Measurements from ENCODE around the gene AFAP1L1.

The AFAP1L1 gene

DNA sequence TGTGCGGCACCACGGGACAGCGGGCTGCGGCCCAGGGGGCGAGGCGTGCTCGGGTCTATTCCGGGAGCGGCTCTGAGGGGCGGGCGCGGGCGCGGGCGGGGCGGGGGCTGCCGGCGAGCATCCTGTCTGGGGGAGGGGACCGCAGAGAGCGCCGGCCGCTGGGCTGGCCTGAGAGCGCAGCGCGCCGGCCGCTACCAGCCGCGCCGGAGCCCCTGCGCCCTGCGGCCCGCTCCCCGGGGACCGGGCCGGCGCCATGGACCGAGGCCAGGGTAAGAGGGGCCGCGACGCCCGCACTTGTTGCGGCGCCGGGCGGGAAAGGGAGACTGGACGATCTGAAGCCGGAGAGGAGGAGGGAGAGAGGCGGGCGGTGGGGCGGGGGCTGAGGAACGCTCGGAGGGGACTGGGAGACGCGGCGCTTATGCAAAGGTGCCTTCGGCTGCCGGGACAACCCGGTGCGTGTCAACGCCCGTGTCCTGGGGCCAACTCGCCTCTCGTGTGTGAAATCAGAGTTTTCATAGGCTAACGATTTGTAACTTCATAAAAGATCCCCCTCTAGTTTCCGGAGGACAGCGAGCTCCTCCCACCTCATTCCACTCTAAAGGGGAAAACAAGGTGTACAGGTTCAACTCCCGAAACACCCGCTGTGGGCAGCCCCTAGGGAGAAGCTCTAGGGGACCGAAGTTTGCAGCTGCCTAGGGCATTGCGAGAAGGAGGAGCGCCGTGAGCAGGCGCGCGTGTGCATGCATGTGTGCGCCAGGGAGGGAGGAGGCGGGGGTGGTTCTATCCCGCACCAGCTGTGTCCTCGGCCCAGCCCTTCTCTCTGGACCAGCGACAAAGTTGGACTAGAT lies at the start of gene AFAP1L1:
Gene AFAP1L1, plus strand, starts transcription at position 144 of the 848 bp plus-strand sequence. Its CDS starts 110 bp downstream, at position 254.
- no peak within 1 kb of the TSS for H3K27ac Mint-ChIP-seq
- DNase-seq (ENCODE audit: low spot score) = no peak
- peaks cover 6% of the 10 kb centered on the region for H3K4me1 Mint-ChIP-seq (ENCODE audit: low read depth)
- H3K4me3 Mint-ChIP-seq = peak within 1 kb of the TSS; percentile 71
- H3K36me3 Mint-ChIP-seq (ENCODE audit: low read depth) = no peaks in the 10 kb centered on the region
- peaks cover 10% of the 10 kb centered on the region for H3K9me3 Mint-ChIP-seq
- H3K27me3 Mint-ChIP-seq (ENCODE audit: low read depth) = peaks cover 52% of the 10 kb centered on the region

DNA sequence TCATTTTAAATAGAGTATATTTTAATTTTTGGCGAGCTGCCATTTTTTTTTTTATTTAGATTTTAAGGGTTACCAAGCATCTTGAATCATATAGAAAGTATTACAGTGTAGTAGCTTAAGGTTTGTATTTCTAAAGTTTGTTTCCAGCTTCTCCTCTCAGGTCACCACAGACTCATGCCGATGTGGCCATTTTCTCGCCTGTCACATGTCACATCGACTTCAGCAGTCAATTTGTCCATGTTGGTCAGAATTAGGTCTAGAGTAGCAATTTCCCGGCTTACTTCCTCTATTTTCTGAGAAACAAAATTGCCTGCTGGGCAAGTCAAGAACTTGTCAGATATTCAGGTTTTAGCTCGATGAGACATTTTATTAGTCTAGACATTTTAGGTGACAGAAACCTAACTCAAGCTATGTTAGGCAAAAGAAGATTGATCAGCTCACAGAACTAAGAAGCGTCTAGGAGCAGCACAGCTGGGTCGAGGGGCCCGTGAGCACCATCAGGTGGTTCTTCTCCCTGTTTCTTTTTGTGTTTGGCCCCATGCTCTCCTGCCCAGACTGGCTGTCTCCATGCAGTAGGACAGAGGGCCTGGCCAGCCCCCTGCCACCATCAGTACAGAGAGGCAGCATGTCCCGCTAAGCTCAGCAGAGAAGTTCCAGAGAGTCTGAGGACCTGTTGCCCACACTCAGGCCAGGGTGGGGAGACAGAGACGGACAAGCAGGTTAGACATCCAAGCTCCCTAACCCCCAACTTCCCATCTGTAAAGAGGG lies 48.4 kb upstream of the AFAP1L1 start:
- no peak overlapping the region for H3K4me3 Mint-ChIP-seq
- no peak for DNase-seq (ENCODE audit: low spot score)
- H3K9me3 Mint-ChIP-seq = no peaks in the 10 kb centered on the region
- H3K27ac Mint-ChIP-seq = no peak overlapping the region
- no peaks in the 10 kb centered on the region for H3K27me3 Mint-ChIP-seq (ENCODE audit: low read depth)
- no peaks in the 10 kb centered on the region for H3K4me1 Mint-ChIP-seq (ENCODE audit: low read depth)
- H3K36me3 Mint-ChIP-seq (ENCODE audit: low read depth) = no peaks in the 10 kb centered on the region

DNA sequence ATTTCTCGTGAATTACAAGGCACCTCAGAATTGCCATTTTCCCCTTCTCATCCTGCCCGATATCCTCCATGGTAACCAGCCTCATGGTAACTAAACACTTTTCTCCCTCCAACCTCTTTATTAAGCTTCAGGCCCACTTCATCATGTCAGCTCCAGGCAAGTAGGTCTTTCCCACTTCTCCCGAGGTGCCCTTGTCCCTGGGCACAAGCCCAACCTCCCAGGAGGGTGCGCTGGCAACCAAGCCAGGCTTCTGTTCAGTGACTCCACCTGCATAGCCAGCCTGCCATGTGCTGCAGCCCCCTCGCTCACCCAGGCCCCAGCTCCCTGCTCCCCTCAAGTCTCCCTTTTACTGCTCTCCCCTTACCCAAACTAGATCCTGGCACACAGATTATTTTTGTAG lies 47.4 kb upstream of the AFAP1L1 start:
- H3K9me3 Mint-ChIP-seq = no peaks in the 10 kb centered on the region
- no peak for DNase-seq (ENCODE audit: low spot score)
- H3K4me1 Mint-ChIP-seq (ENCODE audit: low read depth) = no peaks in the 10 kb centered on the region
- no peaks in the 10 kb centered on the region for H3K36me3 Mint-ChIP-seq (ENCODE audit: low read depth)
- H3K27ac Mint-ChIP-seq = no peak overlapping the region
- H3K27me3 Mint-ChIP-seq (ENCODE audit: low read depth) = peaks cover 4% of the 10 kb centered on the region
- H3K4me3 Mint-ChIP-seq = no peak overlapping the region

DNA sequence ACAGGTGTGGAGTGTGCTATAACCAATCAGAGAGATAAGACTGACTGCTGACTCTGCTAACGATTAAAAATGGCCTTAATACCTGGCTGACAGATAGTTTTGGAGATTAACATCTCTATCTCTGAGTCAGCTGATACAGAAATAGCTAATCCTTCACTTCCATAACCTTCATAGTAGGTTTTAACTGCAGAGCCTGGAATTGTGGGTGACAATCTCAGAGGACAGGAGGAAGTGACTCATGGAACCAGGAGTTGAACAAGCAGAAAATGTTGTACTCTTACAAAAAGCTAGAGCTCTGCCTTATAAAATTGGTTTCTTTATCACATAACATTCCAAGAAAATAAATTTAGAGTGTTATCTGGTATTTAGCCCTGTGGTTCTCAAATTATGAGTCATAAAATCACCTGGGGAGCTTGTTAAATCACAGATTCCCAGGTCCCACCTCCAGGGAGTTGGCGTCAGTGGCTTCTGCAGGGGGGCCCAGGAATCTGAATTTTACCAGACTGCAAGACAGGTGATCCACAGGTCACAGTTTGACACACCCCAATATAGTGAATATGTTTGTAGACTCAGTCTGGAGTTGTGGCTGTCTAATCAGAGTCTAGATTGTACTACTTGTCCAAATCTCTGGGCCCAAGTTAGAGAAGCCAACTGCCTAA lies 44.4 kb upstream of the AFAP1L1 start:
- no peaks in the 10 kb centered on the region for H3K9me3 Mint-ChIP-seq
- H3K4me3 Mint-ChIP-seq = no peak overlapping the region
- H3K4me1 Mint-ChIP-seq (ENCODE audit: low read depth) = no peaks in the 10 kb centered on the region
- H3K27me3 Mint-ChIP-seq (ENCODE audit: low read depth) = peaks cover 18% of the 10 kb centered on the region
- no peaks in the 10 kb centered on the region for H3K36me3 Mint-ChIP-seq (ENCODE audit: low read depth)
- no peak for DNase-seq (ENCODE audit: low spot score)
- no peak overlapping the region for H3K27ac Mint-ChIP-seq

DNA sequence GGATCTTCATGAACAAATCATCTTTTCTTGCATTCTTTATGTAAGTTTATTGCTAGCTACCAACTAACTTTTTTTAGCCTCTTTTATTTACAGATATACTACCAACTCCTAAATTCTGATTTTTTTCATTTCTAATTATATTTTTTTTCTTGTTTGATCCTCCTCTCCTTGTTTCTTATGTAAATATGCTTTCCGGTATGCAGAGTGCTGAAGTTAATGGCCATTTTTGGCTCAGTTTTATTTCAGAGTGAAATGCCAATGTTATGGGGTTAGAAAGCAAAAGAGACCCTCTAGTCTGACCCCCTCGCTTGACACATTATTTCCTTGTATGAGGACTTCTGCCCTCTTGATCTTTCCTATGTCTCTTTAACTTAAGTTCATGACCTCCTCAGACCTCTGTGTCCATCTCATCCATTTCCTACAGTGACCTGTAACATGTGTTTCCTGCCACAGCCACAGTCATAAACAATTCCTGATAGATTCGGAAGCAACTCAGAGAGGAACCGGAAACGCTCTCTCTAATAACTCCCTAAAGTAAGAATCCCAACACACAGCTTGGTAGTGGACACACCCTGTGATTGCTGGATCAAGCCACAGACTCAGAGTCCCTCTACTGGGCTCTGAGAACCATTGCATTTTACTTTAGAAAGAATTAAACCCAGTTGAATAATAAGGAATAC lies 42.9 kb upstream of the AFAP1L1 start:
- Mint-ChIP-seq H3K4me3 (no peak overlapping the region), H3K27me3 (ENCODE audit: low read depth) (peaks cover 27% of the 10 kb centered on the region), H3K36me3 (ENCODE audit: low read depth) (no peaks in the 10 kb centered on the region), H3K27ac (no peak overlapping the region), H3K4me1 (ENCODE audit: low read depth) (no peaks in the 10 kb centered on the region), H3K9me3 (no peaks in the 10 kb centered on the region)
- DNase-seq (ENCODE audit: low spot score) = no peak

DNA sequence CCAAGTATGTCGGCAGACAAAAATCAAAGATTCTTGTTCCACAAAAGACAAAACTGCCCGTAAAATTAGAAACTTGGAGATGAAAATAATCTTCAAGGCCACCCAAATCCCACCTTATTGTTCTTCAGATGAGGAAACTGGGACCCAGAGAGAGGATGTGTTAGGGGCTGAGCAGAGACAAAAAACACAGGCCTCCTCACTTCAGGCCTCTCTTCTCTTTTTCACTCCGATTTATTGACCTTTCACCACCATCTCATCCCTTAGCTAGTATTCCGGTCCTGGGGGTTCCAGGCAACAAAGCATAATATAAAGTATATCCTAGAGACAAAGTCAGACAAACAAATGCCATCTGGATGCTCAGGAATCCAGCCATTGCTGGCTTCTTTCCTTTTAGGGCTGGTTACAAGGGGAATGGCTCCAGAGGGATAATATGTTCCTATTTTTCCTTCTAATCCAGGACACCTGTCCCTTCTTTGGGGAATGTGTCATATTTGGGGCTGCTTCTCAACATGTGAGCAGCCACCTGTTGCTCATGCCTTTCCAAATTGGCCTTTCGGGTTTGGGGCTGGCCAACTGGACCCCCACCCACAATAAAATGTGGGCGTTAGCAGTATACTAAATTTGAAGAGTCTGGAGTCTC lies 42.2 kb upstream of the AFAP1L1 start:
- no peak for DNase-seq (ENCODE audit: low spot score)
- H3K27me3 Mint-ChIP-seq (ENCODE audit: low read depth) = peaks cover 32% of the 10 kb centered on the region
- no peak overlapping the region for H3K27ac Mint-ChIP-seq
- H3K9me3 Mint-ChIP-seq = no peaks in the 10 kb centered on the region
- H3K4me3 Mint-ChIP-seq = no peak overlapping the region
- no peaks in the 10 kb centered on the region for H3K4me1 Mint-ChIP-seq (ENCODE audit: low read depth)
- H3K36me3 Mint-ChIP-seq (ENCODE audit: low read depth) = no peaks in the 10 kb centered on the region

DNA sequence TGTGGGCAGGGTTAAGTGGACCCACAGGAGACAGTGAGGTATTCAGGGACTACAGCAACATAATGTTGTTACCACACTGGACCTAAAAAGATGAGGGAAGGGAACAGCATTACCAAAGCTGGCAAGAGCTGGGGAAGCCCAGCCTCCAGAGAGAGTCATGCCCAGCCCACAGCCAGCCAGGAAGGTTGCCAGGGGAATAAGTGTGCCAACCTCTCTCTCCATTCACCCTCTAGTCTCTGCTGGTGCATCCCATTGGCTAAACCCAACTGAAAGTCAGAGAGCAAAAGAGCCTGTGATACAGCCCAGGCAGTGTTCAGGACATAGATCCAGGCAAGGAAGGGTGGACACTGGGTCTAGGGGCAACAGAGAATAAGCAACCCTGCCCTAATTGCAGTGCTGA lies 35.8 kb upstream of the AFAP1L1 start:
- Mint-ChIP-seq H3K4me3 (no peak overlapping the region), H3K27ac (no peak overlapping the region), H3K27me3 (ENCODE audit: low read depth) (peaks cover 40% of the 10 kb centered on the region), H3K4me1 (ENCODE audit: low read depth) (peaks cover 10% of the 10 kb centered on the region), H3K36me3 (ENCODE audit: low read depth) (peaks cover 2% of the 10 kb centered on the region), H3K9me3 (no peaks in the 10 kb centered on the region)
- no peak for DNase-seq (ENCODE audit: low spot score)

DNA sequence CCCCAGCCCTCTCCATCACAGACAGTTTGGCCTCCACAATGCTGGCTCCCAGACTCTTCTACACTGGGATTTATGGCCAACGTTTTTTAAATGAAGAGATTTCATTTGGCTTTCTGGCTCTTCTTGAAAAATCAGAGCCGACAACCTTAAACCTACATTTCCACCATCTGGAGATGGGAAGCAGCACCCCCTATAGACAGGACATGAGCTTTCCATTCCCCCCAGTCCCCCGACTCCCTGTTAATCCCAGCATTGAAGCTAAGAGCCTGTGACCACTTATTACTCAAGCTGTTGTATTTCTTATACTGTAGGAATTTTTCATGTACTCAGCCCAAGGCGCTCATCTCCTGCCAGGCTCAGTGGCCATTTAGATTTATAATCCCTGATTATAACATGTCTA lies 34.0 kb upstream of the AFAP1L1 start:
- no peak for DNase-seq (ENCODE audit: low spot score)
- H3K27ac Mint-ChIP-seq = no peak overlapping the region

DNA sequence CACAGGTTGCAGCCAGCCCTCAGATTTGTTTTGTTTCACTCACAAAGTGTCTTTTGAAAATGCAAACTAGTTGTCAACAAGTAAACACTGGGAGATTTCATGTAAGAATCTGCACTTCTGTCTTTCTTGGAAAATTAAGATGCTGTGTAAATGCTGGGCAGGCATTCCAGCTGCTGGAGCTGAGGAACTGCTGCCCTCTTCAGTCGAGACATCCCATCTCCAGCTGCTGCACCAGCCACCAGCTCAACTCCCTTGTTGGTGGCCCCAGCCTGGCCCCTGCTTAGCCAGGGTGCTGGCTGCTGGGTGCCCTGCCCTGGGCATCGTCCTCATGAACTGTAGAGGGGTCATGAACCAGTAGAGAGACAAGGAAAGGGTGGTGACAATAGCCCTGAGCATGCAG lies 33.1 kb upstream of the AFAP1L1 start:
- no peak overlapping the region for H3K4me3 Mint-ChIP-seq
- no peak for DNase-seq (ENCODE audit: low spot score)
- H3K9me3 Mint-ChIP-seq = no peaks in the 10 kb centered on the region
- peak overlapping the region; percentile 45 for H3K27ac Mint-ChIP-seq
- H3K36me3 Mint-ChIP-seq (ENCODE audit: low read depth) = peaks cover 4% of the 10 kb centered on the region
- H3K27me3 Mint-ChIP-seq (ENCODE audit: low read depth) = peaks cover 30% of the 10 kb centered on the region
- H3K4me1 Mint-ChIP-seq (ENCODE audit: low read depth) = peaks cover 13% of the 10 kb centered on the region

More for the DNA sequence above, 34.0 kb upstream of the AFAP1L1 start:
- peaks cover 34% of the 10 kb centered on the region for H3K27me3 Mint-ChIP-seq (ENCODE audit: low read depth)
- no peak overlapping the region for H3K4me3 Mint-ChIP-seq
- peaks cover 4% of the 10 kb centered on the region for H3K36me3 Mint-ChIP-seq (ENCODE audit: low read depth)
- peaks cover 13% of the 10 kb centered on the region for H3K4me1 Mint-ChIP-seq (ENCODE audit: low read depth)
- no peaks in the 10 kb centered on the region for H3K9me3 Mint-ChIP-seq

DNA sequence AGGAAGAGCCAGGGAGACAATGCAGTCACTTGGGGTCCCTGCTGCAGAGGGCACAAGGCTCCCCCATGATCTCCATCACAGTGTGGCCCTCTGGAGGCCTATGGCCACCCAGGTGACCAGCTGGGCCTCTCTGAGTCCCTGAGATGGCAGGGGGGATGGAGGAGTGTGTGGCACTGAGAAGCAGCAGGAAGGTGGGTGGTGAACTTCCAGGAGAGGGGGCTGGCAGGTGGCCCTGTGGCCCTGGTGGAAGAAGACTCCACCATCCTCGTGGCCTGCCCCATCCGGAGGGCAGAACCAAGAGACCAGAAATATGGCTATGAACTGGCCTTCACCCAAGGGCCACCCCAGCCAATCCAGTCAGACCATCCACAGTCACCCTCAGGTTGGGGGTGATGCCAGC lies 31.7 kb upstream of the AFAP1L1 start:
- Mint-ChIP-seq H3K9me3 (no peaks in the 10 kb centered on the region), H3K36me3 (ENCODE audit: low read depth) (peaks cover 4% of the 10 kb centered on the region), H3K4me3 (peak overlapping the region; percentile 65), H3K4me1 (ENCODE audit: low read depth) (peaks cover 13% of the 10 kb centered on the region), H3K27me3 (ENCODE audit: low read depth) (peaks cover 21% of the 10 kb centered on the region), H3K27ac (peak overlapping the region; percentile 92)
- DNase-seq (ENCODE audit: low spot score) = no peak

DNA sequence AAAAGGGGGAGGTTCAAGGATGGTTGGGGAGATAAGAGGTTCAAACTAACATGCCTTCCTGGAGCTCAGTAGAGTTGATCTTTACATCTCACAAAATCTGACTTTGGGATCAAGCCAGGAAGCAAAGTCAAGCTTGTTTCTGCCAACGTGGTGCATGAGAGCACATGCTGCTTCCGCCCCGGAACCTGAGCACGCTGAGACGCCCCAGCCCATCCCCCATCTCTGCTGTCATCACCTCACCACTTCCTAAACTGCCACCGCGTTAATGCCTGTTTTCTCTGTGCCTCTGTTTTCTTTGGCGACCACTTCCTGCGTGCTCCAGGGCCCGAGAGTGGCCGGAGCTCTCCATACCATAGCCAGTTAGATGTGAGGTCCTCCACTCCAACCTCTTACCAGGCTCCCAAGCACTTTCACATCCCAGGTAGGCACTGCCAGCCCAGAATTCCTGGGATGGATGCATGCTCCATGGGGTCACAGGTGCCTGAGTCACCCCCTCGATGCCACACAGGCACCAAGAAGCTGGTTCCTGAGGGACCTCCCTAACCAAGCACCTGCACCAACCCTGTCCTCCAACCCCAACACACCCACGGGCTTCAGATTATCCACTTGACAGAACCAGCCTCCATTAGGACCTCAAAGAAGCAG lies 31.2 kb upstream of the AFAP1L1 start:
- H3K4me1 Mint-ChIP-seq (ENCODE audit: low read depth) = peaks cover 13% of the 10 kb centered on the region
- peak; percentile 53 for DNase-seq (ENCODE audit: low spot score)
- H3K27ac Mint-ChIP-seq = peak overlapping the region; percentile 92
- peak overlapping the region; percentile 65 for H3K4me3 Mint-ChIP-seq
- no peaks in the 10 kb centered on the region for H3K9me3 Mint-ChIP-seq
- peaks cover 19% of the 10 kb centered on the region for H3K27me3 Mint-ChIP-seq (ENCODE audit: low read depth)
- H3K36me3 Mint-ChIP-seq (ENCODE audit: low read depth) = peaks cover 4% of the 10 kb centered on the region

DNA sequence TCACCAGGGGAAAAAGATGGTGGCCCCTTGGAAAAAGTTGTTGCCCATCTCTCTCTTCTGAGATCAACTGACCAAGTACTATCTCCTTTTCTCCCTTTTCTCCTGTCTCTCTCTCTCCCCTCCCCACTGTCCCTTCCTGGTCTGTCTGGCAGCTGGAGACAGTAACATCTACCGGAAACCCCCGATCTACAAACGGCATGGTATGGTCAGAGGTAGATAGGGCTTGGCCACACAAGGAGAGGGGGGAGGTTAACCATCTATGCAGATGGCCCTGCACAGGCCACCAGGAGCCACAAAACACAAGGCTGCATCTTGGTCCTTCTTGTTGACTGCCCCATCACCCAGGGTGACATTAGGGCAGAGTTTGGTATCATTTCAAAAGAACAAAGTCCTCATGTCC lies 29.3 kb upstream of the AFAP1L1 start:
- Mint-ChIP-seq H3K4me3 (no peak overlapping the region), H3K36me3 (ENCODE audit: low read depth) (peaks cover 4% of the 10 kb centered on the region), H3K4me1 (ENCODE audit: low read depth) (peaks cover 13% of the 10 kb centered on the region), H3K27ac (no peak overlapping the region), H3K9me3 (no peaks in the 10 kb centered on the region), H3K27me3 (ENCODE audit: low read depth) (peaks cover 10% of the 10 kb centered on the region)
- no peak for DNase-seq (ENCODE audit: low spot score)

DNA sequence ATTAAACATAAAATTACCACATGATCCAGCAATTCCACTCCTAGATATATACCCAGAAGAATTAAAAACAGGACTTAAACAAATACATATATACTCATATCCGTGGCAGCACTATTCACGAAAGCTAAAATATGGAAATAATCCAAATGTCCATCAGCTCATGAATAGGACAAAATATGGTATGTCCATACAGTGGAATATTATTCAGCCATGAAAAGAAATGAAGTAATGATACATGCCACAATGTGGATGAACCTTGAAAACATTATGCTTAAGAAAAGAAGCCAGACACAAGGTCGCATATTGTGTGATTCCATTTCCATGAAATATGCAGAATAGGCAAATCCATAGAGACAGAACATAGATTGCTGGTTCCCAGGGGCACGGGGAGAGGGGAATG lies 24.8 kb upstream of the AFAP1L1 start:
- no peaks in the 10 kb centered on the region for H3K36me3 Mint-ChIP-seq (ENCODE audit: low read depth)
- no peak for DNase-seq (ENCODE audit: low spot score)
- H3K9me3 Mint-ChIP-seq = no peaks in the 10 kb centered on the region
- H3K27ac Mint-ChIP-seq = no peak overlapping the region
- no peaks in the 10 kb centered on the region for H3K4me1 Mint-ChIP-seq (ENCODE audit: low read depth)
- peaks cover 8% of the 10 kb centered on the region for H3K27me3 Mint-ChIP-seq (ENCODE audit: low read depth)
- H3K4me3 Mint-ChIP-seq = no peak overlapping the region

Measured in T-helper 2 cell treated with Interferon-gamma antibody and Interleukin-4, amounts not matched to agents 5 μg/mL and 100 μg/mL, for 36 hours (primary cell).